IMR-90 (cell line): ENCODE data around the gene TMEM131L.

ENCODE experiments used
- CEBPB ChIP-seq: IDR thresholded peaks from 2 replicates; pipeline ENCODE4 v1.6.1; 2012; ENCODE audit warnings: low read depth, low read length, improper control_type of control experiment
- MAFK ChIP-seq: IDR thresholded peaks from 2 replicates; pipeline ENCODE4 v1.6.1; 2012; ENCODE audit warnings: low read depth, low read length, improper control_type of control experiment
- NFE2L2 ChIP-seq: fragments of 150-350 bp; IDR thresholded peaks from 2 replicates; pipeline ENCODE4 v1.6.1; 2016; ENCODE audit warnings: low read depth, mild to moderate bottlenecking, low read length
- POLR2A ChIP-seq: IDR thresholded peaks from 2 replicates; pipeline ENCODE4 v1.6.1; 2012; ENCODE audit warnings: mild to moderate bottlenecking, low read depth, low read length
- RAD21 ChIP-seq: IDR thresholded peaks from 2 replicates; pipeline ENCODE4 v1.6.1; 2012; ENCODE audit warnings: low read length, improper control_type of control experiment
- RCOR1 ChIP-seq: IDR thresholded peaks from 2 replicates; pipeline ENCODE4 v1.6.1; 2012; ENCODE audit warnings: mild to moderate bottlenecking, low read length, improper control_type of control experiment; ENCODE audit not compliant: insufficient replicate concordance
- RFX5 ChIP-seq: IDR thresholded peaks from 2 replicates; pipeline ENCODE4 v1.8.0; 2012; ENCODE audit warnings: low read depth, mild to moderate bottlenecking, low read length, moderate library complexity
- TF ChIP-seq, protein P1 (sequence below): conservative IDR thresholded peaks from 2 replicates; pipeline ENCODE4 v1.5.1; 2012; ENCODE audit warnings: mild to moderate bottlenecking, low read depth, low read length, improper control_type of control experiment
- TF ChIP-seq, protein P2 (sequence below): fragments of 150-350 bp; IDR thresholded peaks from 2 replicates; pipeline ENCODE4 v1.6.1; 2017; ENCODE audit warnings: mild to moderate bottlenecking, antibody characterized with exemption, low read length, low read depth
- TF ChIP-seq, protein P3 (sequence below): fragments of 150-350 bp; IDR thresholded peaks from 2 replicates; pipeline ENCODE4 v1.6.1; 2016; ENCODE audit warnings: low read depth, mild to moderate bottlenecking, low read length, moderate library complexity, borderline replicate concordance

DNA sequence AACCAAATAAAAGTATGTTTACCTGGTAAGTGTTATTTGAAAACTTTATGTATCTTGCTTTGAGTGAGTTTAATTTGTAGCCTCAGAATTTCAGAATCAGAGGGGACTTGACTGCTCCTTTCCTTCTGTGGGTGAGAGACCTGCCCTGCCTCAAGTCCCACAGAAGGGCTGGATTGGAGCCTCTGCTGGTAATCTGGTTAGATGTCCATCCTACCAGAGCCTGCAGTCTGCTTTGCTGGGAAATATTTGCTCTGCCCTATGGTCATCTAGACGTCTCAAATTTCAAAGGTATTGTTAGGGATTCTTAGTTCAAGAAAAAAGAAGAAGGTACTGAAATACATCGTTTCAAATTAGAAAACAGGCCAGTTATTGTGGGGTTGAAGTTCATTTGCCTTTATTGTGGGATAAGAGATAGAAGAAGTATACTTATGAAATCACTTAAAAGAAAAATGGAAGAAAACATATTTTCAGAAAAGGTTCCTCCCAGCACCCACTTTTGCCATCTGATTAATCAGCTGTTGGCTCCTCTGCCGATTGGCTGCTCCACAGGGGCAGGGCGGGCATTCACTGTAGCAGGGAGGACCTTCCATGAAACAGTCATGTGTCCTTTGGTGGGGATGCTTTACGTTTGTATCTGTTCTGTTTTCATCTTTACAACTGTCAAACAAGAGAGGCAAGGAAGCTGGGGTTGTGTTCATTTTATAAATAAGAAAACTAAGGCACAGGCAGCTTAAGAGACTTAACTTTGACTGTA, 144.6 kb downstream of the TMEM131L start:
- no peak for TF ChIP-seq RFX5
- TF ChIP-seq, protein P1, sequence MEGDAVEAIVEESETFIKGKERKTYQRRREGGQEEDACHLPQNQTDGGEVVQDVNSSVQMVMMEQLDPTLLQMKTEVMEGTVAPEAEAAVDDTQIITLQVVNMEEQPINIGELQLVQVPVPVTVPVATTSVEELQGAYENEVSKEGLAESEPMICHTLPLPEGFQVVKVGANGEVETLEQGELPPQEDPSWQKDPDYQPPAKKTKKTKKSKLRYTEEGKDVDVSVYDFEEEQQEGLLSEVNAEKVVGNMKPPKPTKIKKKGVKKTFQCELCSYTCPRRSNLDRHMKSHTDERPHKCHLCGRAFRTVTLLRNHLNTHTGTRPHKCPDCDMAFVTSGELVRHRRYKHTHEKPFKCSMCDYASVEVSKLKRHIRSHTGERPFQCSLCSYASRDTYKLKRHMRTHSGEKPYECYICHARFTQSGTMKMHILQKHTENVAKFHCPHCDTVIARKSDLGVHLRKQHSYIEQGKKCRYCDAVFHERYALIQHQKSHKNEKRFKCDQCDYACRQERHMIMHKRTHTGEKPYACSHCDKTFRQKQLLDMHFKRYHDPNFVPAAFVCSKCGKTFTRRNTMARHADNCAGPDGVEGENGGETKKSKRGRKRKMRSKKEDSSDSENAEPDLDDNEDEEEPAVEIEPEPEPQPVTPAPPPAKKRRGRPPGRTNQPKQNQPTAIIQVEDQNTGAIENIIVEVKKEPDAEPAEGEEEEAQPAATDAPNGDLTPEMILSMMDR: no peak
- TF ChIP-seq NFE2L2: no peak
- TF ChIP-seq, protein P2, sequence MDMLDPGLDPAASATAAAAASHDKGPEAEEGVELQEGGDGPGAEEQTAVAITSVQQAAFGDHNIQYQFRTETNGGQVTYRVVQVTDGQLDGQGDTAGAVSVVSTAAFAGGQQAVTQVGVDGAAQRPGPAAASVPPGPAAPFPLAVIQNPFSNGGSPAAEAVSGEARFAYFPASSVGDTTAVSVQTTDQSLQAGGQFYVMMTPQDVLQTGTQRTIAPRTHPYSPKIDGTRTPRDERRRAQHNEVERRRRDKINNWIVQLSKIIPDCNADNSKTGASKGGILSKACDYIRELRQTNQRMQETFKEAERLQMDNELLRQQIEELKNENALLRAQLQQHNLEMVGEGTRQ: no peak
- TF ChIP-seq, protein P3, sequence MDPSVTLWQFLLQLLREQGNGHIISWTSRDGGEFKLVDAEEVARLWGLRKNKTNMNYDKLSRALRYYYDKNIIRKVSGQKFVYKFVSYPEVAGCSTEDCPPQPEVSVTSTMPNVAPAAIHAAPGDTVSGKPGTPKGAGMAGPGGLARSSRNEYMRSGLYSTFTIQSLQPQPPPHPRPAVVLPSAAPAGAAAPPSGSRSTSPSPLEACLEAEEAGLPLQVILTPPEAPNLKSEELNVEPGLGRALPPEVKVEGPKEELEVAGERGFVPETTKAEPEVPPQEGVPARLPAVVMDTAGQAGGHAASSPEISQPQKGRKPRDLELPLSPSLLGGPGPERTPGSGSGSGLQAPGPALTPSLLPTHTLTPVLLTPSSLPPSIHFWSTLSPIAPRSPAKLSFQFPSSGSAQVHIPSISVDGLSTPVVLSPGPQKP: no peak
- TF ChIP-seq CEBPB: no peak
- no peak for TF ChIP-seq RCOR1
- no peak for TF ChIP-seq POLR2A
- TF ChIP-seq RAD21: no peak
- TF ChIP-seq MAFK: no peak
